Neural cell (in vitro differentiated cells): ENCODE data around the gene CATSPERE. TPM values are rescaled to one million over a fixed set of nuclear protein-coding genes. Genes with fewer than 3 reads are reported as not detected.

Experiments used
- H2AFZ ChIP-seq: fragments of 200-600, 300-800 bp; sonication (generic), shearing (Covaris generic); 2 replicates; pipeline ENCODE4 v1.6.0; 2014; ENCODE audit warnings: low read depth, mild to moderate bottlenecking, antibody characterized with exemption, low read length, moderate library complexity
- H3F3A ChIP-seq: fragments of 200-600 bp; shearing (Covaris generic); 2 replicates; pipeline ENCODE4 v1.6.1; 2016; ENCODE audit warnings: mild to moderate bottlenecking, moderate library complexity, mixed read lengths, antibody characterized with exemption, low read length; ENCODE audit not compliant: insufficient read depth, poor library complexity, severe bottlenecking
- H3K27ac ChIP-seq: fragments of 200-600, 300-800 bp; sonication (generic), shearing (Covaris generic); 2 replicates; pipeline ENCODE4 v1.5.1; 2014; ENCODE audit warnings: mild to moderate bottlenecking, low read length, moderate library complexity
- H3K27me3 ChIP-seq: fragments of 300-800, 200-600 bp; sonication (generic), shearing (Covaris generic); 2 replicates; pipeline ENCODE4 v1.6.0; 2014; ENCODE audit warnings: mild to moderate bottlenecking, low read depth, low read length, moderate library complexity; ENCODE audit not compliant: insufficient read depth
- H3K36me3 ChIP-seq: fragments of 300-800, 200-600 bp; sonication (generic), shearing (Covaris generic); 2 replicates; pipeline ENCODE4 v1.5.1; 2014; ENCODE audit warnings: mild to moderate bottlenecking, antibody characterized with exemption, low read length, moderate library complexity; ENCODE audit not compliant: insufficient read depth
- H3K4me2 ChIP-seq: fragments of 300-800, 200-600 bp; sonication (generic), shearing (Covaris generic); 2 replicates; pipeline ENCODE4 v1.6.0; 2014; ENCODE audit warnings: mild to moderate bottlenecking, low read length
- H3K4me3 ChIP-seq: fragments of 300-800, 200-600 bp; sonication (generic), shearing (Covaris generic); 2 replicates; pipeline ENCODE4 v1.5.1; 2014; ENCODE audit warnings: mild to moderate bottlenecking, low read length, moderate library complexity
- H3K79me2 ChIP-seq: fragments of 200-600 bp; shearing (Covaris generic); replicated peaks from 2 replicates; pipeline ENCODE4 v1.6.0; 2014; ENCODE audit warnings: mild to moderate bottlenecking, low read length, moderate library complexity; ENCODE audit not compliant: insufficient read depth
- H3K9ac ChIP-seq: fragments of 300-800, 200-600 bp; sonication (generic), shearing (Covaris generic); 2 replicates; pipeline ENCODE4 v1.6.1; 2016; ENCODE audit warnings: mild to moderate bottlenecking, low read length, mixed read lengths
- H3K9me2 ChIP-seq: fragments of 200-600 bp; shearing (Covaris generic); 2 replicates; pipeline ENCODE4 v1.6.1; 2016; ENCODE audit warnings: mild to moderate bottlenecking, low read length, mixed read lengths; ENCODE audit not compliant: insufficient read depth
- H3K9me3 ChIP-seq: fragments of 200-600, 300-800 bp; sonication (generic), shearing (Covaris generic); 2 replicates; pipeline ENCODE4 v1.6.1; 2016; ENCODE audit warnings: mild to moderate bottlenecking, mixed run types, low read length, moderate library complexity, mixed read lengths
- H4K20me1 ChIP-seq: fragments of 200-600 bp; shearing (Covaris generic); 2 replicates; pipeline ENCODE4 v1.6.1; 2016; ENCODE audit warnings: mild to moderate bottlenecking, mixed run types; ENCODE audit not compliant: insufficient read depth
- CTCF ChIP-seq: fragments of 450-650 bp; IDR thresholded peaks from 2 replicates; pipeline ENCODE4 v1.5.1; 2014; ENCODE audit warnings: antibody characterized with exemption, mild to moderate bottlenecking, moderate library complexity; ENCODE audit not compliant: poor library complexity, severe bottlenecking
- EP300 ChIP-seq: fragments of 450-650 bp; conservative IDR thresholded peaks from 2 replicates; pipeline ENCODE4 v1.6.1; 2014; ENCODE audit warnings: antibody characterized with exemption, mild to moderate bottlenecking, moderate library complexity; ENCODE audit not compliant: poor library complexity, severe bottlenecking
- EZH2 ChIP-seq: fragments of 200-600, 300-800 bp; shearing (Covaris generic), sonication (generic); IDR thresholded peaks from 2 replicates; pipeline ENCODE4 v1.6.1; 2014; ENCODE audit warnings: antibody characterized with exemption, low read length, borderline replicate concordance, mild to moderate bottlenecking; ENCODE audit not compliant: insufficient read depth, poor library complexity, severe bottlenecking
- MXI1 ChIP-seq: fragments of 450-650 bp; conservative IDR thresholded peaks from 2 replicates; pipeline ENCODE4 v1.6.1; 2014; ENCODE audit warnings: antibody characterized with exemption, mild to moderate bottlenecking; ENCODE audit not compliant: poor library complexity, severe bottlenecking
- POLR2AphosphoS5 ChIP-seq: IDR thresholded peaks from 2 replicates; pipeline ENCODE4 v1.6.1; 2012
- RAD21 ChIP-seq: fragments of 450-650 bp; conservative IDR thresholded peaks from 2 replicates; pipeline ENCODE4 v1.6.1; 2014; ENCODE audit warnings: antibody characterized with exemption, mild to moderate bottlenecking, moderate library complexity
- REST ChIP-seq: IDR thresholded peaks from 2 replicates; pipeline ENCODE4 v1.6.1; 2012; ENCODE audit warnings: borderline replicate concordance
- SMC3 ChIP-seq: fragments of 450-650 bp; conservative IDR thresholded peaks from 2 replicates; pipeline ENCODE4 v1.6.1; 2014; ENCODE audit warnings: antibody characterized with exemption, mild to moderate bottlenecking, moderate library complexity; ENCODE audit not compliant: poor library complexity
- TAF1 ChIP-seq: IDR thresholded peaks from 2 replicates; pipeline ENCODE4 v1.6.1; 2012; ENCODE audit warnings: low read depth
- polyA plus RNA-seq: library from polyadenylated mRNA; depleted of rRNA; stranded (reverse); fragments of >200 nt; gene quantifications from 2 replicates; pipeline ENCODE4 v1.2.3, GENCODE V29; 2014

Gene CATSPERE
- polyA plus RNA-seq, 1 donor from 2014 or later, result 5.6 TPM

- no peaks in the 10 kb centered on the region for H3K36me3 ChIP-seq
- peak; percentile 85 for TF ChIP-seq REST
- no peak for TF ChIP-seq CTCF
- no peak for TF ChIP-seq EZH2
- TF ChIP-seq TAF1, result no peak
- TF ChIP-seq POLR2AphosphoS5, result peak; percentile 62
- TF ChIP-seq MXI1, result no peak
- TF ChIP-seq SMC3, result no peak
- TF ChIP-seq EP300, result peak; percentile 30
- TF ChIP-seq RAD21, result no peak
- H3F3A ChIP-seq, result no peaks in the 10 kb centered on the region
- no peak overlapping the region for H3K9ac ChIP-seq
- H3K4me3 ChIP-seq, result peak overlapping the region; percentile 44
- peaks cover 59% of the 10 kb centered on the region for H3K79me2 ChIP-seq
- no peaks in the 10 kb centered on the region for H3K9me3 ChIP-seq
- no peaks in the 10 kb centered on the region for H4K20me1 ChIP-seq
- H3K9me2 ChIP-seq, result no peaks in the 10 kb centered on the region
- no peak overlapping the region for H2AFZ ChIP-seq
- peak overlapping the region; percentile 61 for H3K27ac ChIP-seq
- no peaks in the 10 kb centered on the region for H3K27me3 ChIP-seq
- H3K4me2 ChIP-seq, result no peak overlapping the region
Observed at GRCh38 chr1:244444854-244445253, 16.2 kb upstream of the CATSPERE start.

- Histone ChIP-seq H3K4me2 (no peak overlapping the region), H3K27ac (peak overlapping the region; percentile 61), H3K36me3 (no peaks in the 10 kb centered on the region), H3K79me2 (peaks cover 62% of the 10 kb centered on the region), H3K4me3 (peak overlapping the region; percentile 44), H3K9me3 (no peaks in the 10 kb centered on the region), H3K9ac (no peak overlapping the region), H3F3A (no peaks in the 10 kb centered on the region), H2AFZ (no peak overlapping the region), H3K27me3 (no peaks in the 10 kb centered on the region), H4K20me1 (no peaks in the 10 kb centered on the region), H3K9me2 (no peaks in the 10 kb centered on the region)
- TF ChIP-seq TAF1 (no peak), MXI1 (no peak), RAD21 (no peak), POLR2AphosphoS5 (no peak), EZH2 (no peak), REST (no peak), SMC3 (no peak), CTCF (no peak), EP300 (no peak)
Observed at GRCh38 chr1:244445320-244446181, 15.5 kb upstream of the CATSPERE start.
